SK-N-SH (cell line): Measurements from ENCODE around the gene KLF12. TPM values are rescaled to one million over a fixed set of nuclear protein-coding genes. Genes with fewer than 3 reads are reported as not detected.

Experiments used
- CTCF ChIA-PET: fragments of 300-600, 350-600 bp; formaldehyde crosslinking; extraction: SDS; loops from one replicate; lab custom pipeline; 2021; lab: Yijun Ruan, JAX
- POLR2A ChIA-PET: fragments of 350-600 bp; sonication (Branson Sonifier 250); formaldehyde crosslinking; extraction: SDS; loops from one replicate; lab custom pipeline; 2020; ENCODE audit warnings: antibody characterized with exemption, inconsistent platforms; lab: Yijun Ruan, JAX
- DNase-seq: peaks from one replicate; pipeline ENCODE4 v3.0.0; 2012
- H2AFZ ChIP-seq: fragments of 200-600 bp; sonication (generic); 2 replicates; pipeline ENCODE4 v1.8.1; 2016; ENCODE audit warnings: antibody characterized with exemption, mild to moderate bottlenecking, low read depth
- H3F3A ChIP-seq: fragments of 200-600 bp; sonication (generic); replicated peaks from 2 replicates; pipeline ENCODE3; 2016; ENCODE audit warnings: antibody characterized with exemption, mild to moderate bottlenecking; ENCODE audit not compliant: insufficient read depth
- H3K27ac ChIP-seq, 2 experiments: fragments of 200-500 bp in 1 of 2; fragments of 200-600 bp in 1 of 2; sonication (Bioruptor generic) in 1 of 2; sonication (generic), shearing (Covaris generic) in 1 of 2; 2 replicates each; pipeline versions ENCODE4 v1.5.1 to v1.6.1; 2014 to 2016; ENCODE audit warnings: low read depth in 2 of 2, inconsistent platforms in 1 of 2, low read length in 1 of 2, mild to moderate bottlenecking in 1 of 2, mixed read lengths in 1 of 2
- H3K27me3 ChIP-seq: fragments of 200-600 bp; sonication (generic), shearing (Covaris generic); 2 replicates; pipeline ENCODE4 v1.6.1; 2016; ENCODE audit warnings: mixed run types; ENCODE audit not compliant: insufficient read depth
- H3K36me3 ChIP-seq, 2 experiments: fragments of 200-500 bp in 1 of 2; fragments of 200-600 bp in 1 of 2; sonication (Bioruptor generic) in 1 of 2; sonication (generic) in 1 of 2; replicated peaks in 1 of 2; 2 replicates each; pipeline versions ENCODE3 to v1.5.1; 2014 to 2016; ENCODE audit warnings: low read length in 1 of 2, mild to moderate bottlenecking in 1 of 2; ENCODE audit not compliant: insufficient read depth in 2 of 2, control insufficient read depth in 1 of 2
- H3K4me1 ChIP-seq, 2 experiments: fragments of 200-500 bp in 1 of 2; fragments of 200-600 bp in 1 of 2; sonication (Bioruptor generic) in 1 of 2; sonication (generic), shearing (Covaris generic) in 1 of 2; 2 replicates each; pipeline versions ENCODE4 v1.5.1 to v1.6.1; 2014 to 2016; ENCODE audit warnings: low read depth in 1 of 2, low read length in 1 of 2, mixed run types in 1 of 2; ENCODE audit not compliant: insufficient read depth in 2 of 2, control insufficient read depth in 1 of 2
- H3K4me2 ChIP-seq: fragments of 200-600 bp; sonication (generic), shearing (Covaris generic); 2 replicates; pipeline ENCODE4 v1.6.1; 2017; ENCODE audit warnings: mixed run types
- H3K4me3 ChIP-seq, 2 experiments: fragments of 200-500 bp in 1 of 2; fragments of 200-600 bp in 1 of 2; sonication (Bioruptor generic) in 1 of 2; sonication (generic), shearing (Covaris generic) in 1 of 2; 2 replicates each; pipeline versions ENCODE4 v1.5.1 to v1.8.1; 2014 to 2016; ENCODE audit warnings: low read depth in 2 of 2, inconsistent platforms in 1 of 2, low read length in 1 of 2, mild to moderate bottlenecking in 1 of 2, mixed read lengths in 1 of 2, moderate library complexity in 1 of 2
- H3K79me2 ChIP-seq: fragments of 200-600 bp; sonication (generic); 2 replicates; pipeline ENCODE4 v1.8.1; 2017; ENCODE audit warnings: mild to moderate bottlenecking; ENCODE audit not compliant: insufficient read depth
- H3K9ac ChIP-seq: fragments of 200-600 bp; sonication (generic); 2 replicates; pipeline ENCODE4 v1.6.1; 2017; ENCODE audit warnings: mixed run types
- H3K9me2 ChIP-seq: fragments of 200-600 bp; sonication (generic); 2 replicates; pipeline ENCODE4 v1.6.1; 2017; ENCODE audit warnings: mixed run types
- H3K9me3 ChIP-seq: fragments of 200-600 bp; sonication (generic); 2 replicates; pipeline ENCODE4 v1.6.1; 2017; ENCODE audit warnings: mixed run types, mild to moderate bottlenecking, moderate library complexity
- H4K20me1 ChIP-seq: fragments of 200-600 bp; sonication (generic); 2 replicates; pipeline ENCODE4 v1.6.1; 2017; ENCODE audit warnings: mild to moderate bottlenecking, mixed run types; ENCODE audit not compliant: insufficient read depth
- CHD2 ChIP-seq: fragments of 150-350 bp; IDR thresholded peaks from 2 replicates; pipeline ENCODE4 v1.6.1; 2018; ENCODE audit warnings: low read length; ENCODE audit not compliant: partially characterized antibody
- ELF1 ChIP-seq: IDR thresholded peaks from 2 replicates; pipeline ENCODE4 v1.4.0; 2012
- FOSL2 ChIP-seq: IDR thresholded peaks from 2 replicates; pipeline ENCODE4 v1.4.0; 2012; ENCODE audit warnings: low read depth, mild to moderate bottlenecking, moderate library complexity, borderline replicate concordance
- FOXM1 ChIP-seq: IDR thresholded peaks from 2 replicates; pipeline ENCODE4 v1.4.0; 2012; ENCODE audit warnings: low read depth, mild to moderate bottlenecking
- GABPA ChIP-seq: IDR thresholded peaks from 2 replicates; pipeline ENCODE4 v1.4.0; 2012; ENCODE audit warnings: low read depth, mild to moderate bottlenecking
- GATA2 ChIP-seq: sonication (generic); formaldehyde crosslinking; IDR thresholded peaks from 2 replicates; pipeline ENCODE4 v1.5.0; 2020; ENCODE audit warnings: mild to moderate bottlenecking, missing genetic modification reagents
- IRF3 ChIP-seq: fragments of 150-350 bp; IDR thresholded peaks from 2 replicates; pipeline ENCODE4 v1.6.1; 2016; ENCODE audit warnings: mild to moderate bottlenecking, low read depth, low read length
- JUND ChIP-seq: IDR thresholded peaks from 2 replicates; pipeline ENCODE4 v1.4.0; 2012
- MEF2A ChIP-seq: IDR thresholded peaks from 2 replicates; pipeline ENCODE4 v1.4.0; 2012; ENCODE audit warnings: low read depth, borderline replicate concordance
- RAD21 ChIP-seq: IDR thresholded peaks from 2 replicates; pipeline ENCODE4 v1.6.1; 2012; ENCODE audit warnings: mild to moderate bottlenecking, low read length
- SMC3 ChIP-seq: IDR thresholded peaks from 2 replicates; pipeline ENCODE4 v1.6.1; 2012; ENCODE audit warnings: low read depth, low read length, improper control_type of control experiment
- TAF1 ChIP-seq: IDR thresholded peaks from 2 replicates; pipeline ENCODE4 v1.6.1; 2012; ENCODE audit warnings: low read depth, mild to moderate bottlenecking, low read length, moderate library complexity, borderline replicate concordance
- TEAD4 ChIP-seq: IDR thresholded peaks from 2 replicates; pipeline ENCODE4 v1.4.0; 2012; ENCODE audit warnings: mild to moderate bottlenecking, borderline replicate concordance; ENCODE audit not compliant: insufficient read depth
- USF1 ChIP-seq: IDR thresholded peaks from 2 replicates; pipeline ENCODE4 v1.4.0; 2012; ENCODE audit warnings: low read depth, borderline replicate concordance
- YY1 ChIP-seq: IDR thresholded peaks from 2 replicates; pipeline ENCODE4 v1.4.0; 2012; ENCODE audit warnings: low read depth, mild to moderate bottlenecking
- WGBS: methylation state at CpG from one replicate; pipeline ENCODE4 v1.1.6; 2017; ENCODE audit warnings: low lambda C conversion rate; 5-methylcytosine and 5-hydroxymethylcytosine counted together
- polyA plus RNA-seq, 3 experiments: library from polyadenylated mRNA; depleted of rRNA; stranded (reverse); fragments of >200 nt; gene quantifications; 2 replicates each; pipeline ENCODE4 v1.2.3, GENCODE V29; 2012
- TF ChIP-seq, protein P1 (sequence below): fragments of 150-350 bp; IDR thresholded peaks from 2 replicates; pipeline ENCODE4 v1.6.1; 2017; ENCODE audit warnings: antibody characterized with exemption, low read length, low read depth, borderline replicate concordance
- TF ChIP-seq, protein P2 (sequence below): IDR thresholded peaks from 2 replicates; pipeline ENCODE4 v1.6.1; 2012; ENCODE audit warnings: mild to moderate bottlenecking, low read depth, low read length, moderate library complexity
- TF ChIP-seq, protein P3 (sequence below): fragments of 200-600 bp; sonication (generic); IDR thresholded peaks from 2 replicates; pipeline ENCODE4 v1.6.1; 2017; ENCODE audit warnings: antibody characterized with exemption, mild to moderate bottlenecking, moderate library complexity

The KLF12 gene
- polyA plus RNA-seq, 1 of the 3 experiments (the other 2 are of a cell fraction), result 2.4 TPM

- WGBS, result 84% methylated on average over 3 of the region's 3 CpGs
- peaks cover 16% of the 10 kb centered on the region for H3F3A ChIP-seq
- peaks cover 0 to 4% of the 10 kb centered on the region in 2 experiments; a peak in 3 of 4 replicates for H3K4me1 ChIP-seq
- H3K36me3 ChIP-seq, result peaks cover 0 to 4% of the 10 kb centered on the region in 2 experiments
- DNase-seq, result no peak
- no peak overlapping the region for H3K9ac ChIP-seq
- no peak overlapping the region for H3K4me3 ChIP-seq
- H2AFZ ChIP-seq, result no peak overlapping the region
- no peak overlapping the region for H3K4me2 ChIP-seq
- H3K9me2 ChIP-seq, result no peaks in the 10 kb centered on the region
- H3K27me3 ChIP-seq, result no peaks in the 10 kb centered on the region
- ChIA-PET CTCF (no interaction called here), POLR2A (no interaction called here)
- no peaks in the 10 kb centered on the region for H3K9me3 ChIP-seq
- peaks cover 28% of the 10 kb centered on the region; the same call in 1 of the 2 replicates for H4K20me1 ChIP-seq
- TF ChIP-seq USF1 (no peak), RAD21 (no peak), MEF2A (no peak), FOSL2 (no peak), TAF1 (no peak), ELF1 (no peak), GATA2 (CRISPR knock-in tag) (no peak), IRF3 (no peak), YY1 (no peak), SMC3 (no peak), TEAD4 (no peak), CHD2 (no peak), FOXM1 (no peak), GABPA (no peak), JUND (no peak)
- TF ChIP-seq, protein P1, sequence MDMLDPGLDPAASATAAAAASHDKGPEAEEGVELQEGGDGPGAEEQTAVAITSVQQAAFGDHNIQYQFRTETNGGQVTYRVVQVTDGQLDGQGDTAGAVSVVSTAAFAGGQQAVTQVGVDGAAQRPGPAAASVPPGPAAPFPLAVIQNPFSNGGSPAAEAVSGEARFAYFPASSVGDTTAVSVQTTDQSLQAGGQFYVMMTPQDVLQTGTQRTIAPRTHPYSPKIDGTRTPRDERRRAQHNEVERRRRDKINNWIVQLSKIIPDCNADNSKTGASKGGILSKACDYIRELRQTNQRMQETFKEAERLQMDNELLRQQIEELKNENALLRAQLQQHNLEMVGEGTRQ, result no peak
- TF ChIP-seq, protein P2, sequence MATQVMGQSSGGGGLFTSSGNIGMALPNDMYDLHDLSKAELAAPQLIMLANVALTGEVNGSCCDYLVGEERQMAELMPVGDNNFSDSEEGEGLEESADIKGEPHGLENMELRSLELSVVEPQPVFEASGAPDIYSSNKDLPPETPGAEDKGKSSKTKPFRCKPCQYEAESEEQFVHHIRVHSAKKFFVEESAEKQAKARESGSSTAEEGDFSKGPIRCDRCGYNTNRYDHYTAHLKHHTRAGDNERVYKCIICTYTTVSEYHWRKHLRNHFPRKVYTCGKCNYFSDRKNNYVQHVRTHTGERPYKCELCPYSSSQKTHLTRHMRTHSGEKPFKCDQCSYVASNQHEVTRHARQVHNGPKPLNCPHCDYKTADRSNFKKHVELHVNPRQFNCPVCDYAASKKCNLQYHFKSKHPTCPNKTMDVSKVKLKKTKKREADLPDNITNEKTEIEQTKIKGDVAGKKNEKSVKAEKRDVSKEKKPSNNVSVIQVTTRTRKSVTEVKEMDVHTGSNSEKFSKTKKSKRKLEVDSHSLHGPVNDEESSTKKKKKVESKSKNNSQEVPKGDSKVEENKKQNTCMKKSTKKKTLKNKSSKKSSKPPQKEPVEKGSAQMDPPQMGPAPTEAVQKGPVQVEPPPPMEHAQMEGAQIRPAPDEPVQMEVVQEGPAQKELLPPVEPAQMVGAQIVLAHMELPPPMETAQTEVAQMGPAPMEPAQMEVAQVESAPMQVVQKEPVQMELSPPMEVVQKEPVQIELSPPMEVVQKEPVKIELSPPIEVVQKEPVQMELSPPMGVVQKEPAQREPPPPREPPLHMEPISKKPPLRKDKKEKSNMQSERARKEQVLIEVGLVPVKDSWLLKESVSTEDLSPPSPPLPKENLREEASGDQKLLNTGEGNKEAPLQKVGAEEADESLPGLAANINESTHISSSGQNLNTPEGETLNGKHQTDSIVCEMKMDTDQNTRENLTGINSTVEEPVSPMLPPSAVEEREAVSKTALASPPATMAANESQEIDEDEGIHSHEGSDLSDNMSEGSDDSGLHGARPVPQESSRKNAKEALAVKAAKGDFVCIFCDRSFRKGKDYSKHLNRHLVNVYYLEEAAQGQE, result no peak
- TF ChIP-seq, protein P3, sequence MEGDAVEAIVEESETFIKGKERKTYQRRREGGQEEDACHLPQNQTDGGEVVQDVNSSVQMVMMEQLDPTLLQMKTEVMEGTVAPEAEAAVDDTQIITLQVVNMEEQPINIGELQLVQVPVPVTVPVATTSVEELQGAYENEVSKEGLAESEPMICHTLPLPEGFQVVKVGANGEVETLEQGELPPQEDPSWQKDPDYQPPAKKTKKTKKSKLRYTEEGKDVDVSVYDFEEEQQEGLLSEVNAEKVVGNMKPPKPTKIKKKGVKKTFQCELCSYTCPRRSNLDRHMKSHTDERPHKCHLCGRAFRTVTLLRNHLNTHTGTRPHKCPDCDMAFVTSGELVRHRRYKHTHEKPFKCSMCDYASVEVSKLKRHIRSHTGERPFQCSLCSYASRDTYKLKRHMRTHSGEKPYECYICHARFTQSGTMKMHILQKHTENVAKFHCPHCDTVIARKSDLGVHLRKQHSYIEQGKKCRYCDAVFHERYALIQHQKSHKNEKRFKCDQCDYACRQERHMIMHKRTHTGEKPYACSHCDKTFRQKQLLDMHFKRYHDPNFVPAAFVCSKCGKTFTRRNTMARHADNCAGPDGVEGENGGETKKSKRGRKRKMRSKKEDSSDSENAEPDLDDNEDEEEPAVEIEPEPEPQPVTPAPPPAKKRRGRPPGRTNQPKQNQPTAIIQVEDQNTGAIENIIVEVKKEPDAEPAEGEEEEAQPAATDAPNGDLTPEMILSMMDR, result no peak
- no peak overlapping the region for H3K27ac ChIP-seq
- peaks cover 86% of the 10 kb centered on the region for H3K79me2 ChIP-seq
Observed at GRCh38 chr13:74103970-74104555, 30.1 kb downstream of the KLF12 start.
